Measurements from ENCODE around the gene KLHDC10. TPM values are rescaled to one million over a fixed set of nuclear protein-coding genes. Genes with fewer than 3 reads are reported as not detected.

Gene KLHDC10
- total and polyA plus RNA-seq, 2 of the 13 experiments (the other 11 are each of a cell fraction or from before 2014, with no cell fraction given): 11.9 to 21.6 TPM

- intact Hi-C loops (cut with micrococcal nuclease; ENCODE audit: unreplicated experiment) (no loop called here), in situ Hi-C loops (cut with HindIII; ENCODE audit: extremely low pct_ligation_motif_present, low pct_unique_long_range_greater_than_20kb) (no loop called here)
- Histone ChIP-seq H3K4me2 (ENCODE audit: low read depth, low read length) (no peak overlapping the region), H3K27ac (ENCODE audit: extremely low read length, insufficient read depth, low read length) (no peak overlapping the region), H3K79me2 (ENCODE audit: insufficient read depth, low read length) (peaks cover 40% of the 10 kb centered on the region), H3K4me3 (replicated peaks in 1 of 3; ENCODE audit: insufficient read depth in 1 of 3, low read depth in 2 of 3, low read length in 3 of 3) (no peak overlapping the region), H3K27me3 (ENCODE audit: control insufficient read depth in 1 of 2, insufficient read depth in 2 of 2, low read length in 2 of 2) (no peaks in the 10 kb centered on the region), H3K4me1 (ENCODE audit: insufficient read depth, low read length) (peaks cover 5% of the 10 kb centered on the region; the same call in 1 of the 2 replicates), H2AFZ (ENCODE audit: low read length) (no peak overlapping the region), H3K36me3 (replicated peaks in 1 of 2; ENCODE audit: control insufficient read depth in 1 of 2, insufficient read depth in 2 of 2, low read length in 2 of 2) (no peaks in the 10 kb centered on the region; a peak in 1 of 5 replicates), H4K20me1 (ENCODE audit: insufficient read depth, low read length) (peaks cover 3% of the 10 kb centered on the region; the same call in 1 of the 2 replicates), H3K9me3 (ENCODE audit: low read length) (no peaks in the 10 kb centered on the region), H3K9ac (ENCODE audit: insufficient read depth, low read depth, low read length) (no peak overlapping the region)
- TF ChIP-seq ZNF318 (CRISPR knock-in tag; IDR thresholded peaks at IDR 0.05) (no peak), RBAK (CRISPR knock-in tag; IDR thresholded peaks at IDR 0.05) (0 out of 2 replicates have a peak, but pooled peaks have one; percentile 64)
- DNase-seq (ENCODE audit: low spot score) (no peak), ATAC-seq (no peak), FAIRE-seq (no peak)
- ChIA-PET CTCF (ENCODE audit: low intra/inter-chr PET ratio, low total read pairs) (no interaction called here), POLR2A (interaction anchor here (1.2 kb wide), 1 partner anchor 17 kb away, joined by 4 read pairs; the partner anchor contains the start of gene KLHDC10)
- BruUV-seq (replicated peaks): no TSS peak
Observed at GRCh38 chr7:130086938-130087337, 16.6 kb downstream of the KLHDC10 start.
